Measurements from ENCODE around the gene DNMT1.

DNA sequence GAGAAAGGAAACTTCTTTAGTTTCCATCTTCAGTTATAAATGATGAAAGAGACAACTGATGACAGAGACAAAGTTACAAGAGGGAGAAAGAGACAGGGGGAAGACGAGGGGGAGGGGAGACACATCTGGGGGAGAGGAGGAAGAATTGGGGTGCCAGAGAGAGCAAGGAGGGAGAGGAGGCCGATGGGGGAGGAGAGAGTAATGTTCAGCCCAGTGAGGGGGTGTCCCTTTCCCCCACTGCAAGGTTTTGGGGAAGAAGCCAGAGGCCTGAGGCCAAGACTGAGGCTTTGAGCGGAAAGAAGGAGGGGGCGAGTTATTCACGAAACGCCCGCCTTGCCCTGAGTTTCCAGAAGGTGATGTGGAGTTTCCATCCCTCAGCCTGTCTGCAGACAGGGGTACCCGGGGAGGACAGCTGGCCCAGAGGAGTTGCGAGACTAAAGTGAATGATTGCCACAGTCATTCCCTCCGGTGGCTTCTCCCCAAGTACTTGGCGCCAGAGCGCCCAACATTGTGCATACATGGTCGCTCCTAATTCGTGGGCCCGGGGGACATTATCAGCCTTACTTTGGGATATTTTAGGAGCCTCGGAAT lies 89.1 kb downstream of the DNMT1 start:
- no peak for TF ChIP-seq GATA2 (IDR thresholded peaks at IDR 0.05; ENCODE audit: low read depth, low read length)
- no peak for TF ChIP-seq GATA3 (IDR thresholded peaks at IDR 0.05; ENCODE audit: low read depth, low read length)
